ENCODE data around the gene MACROD1. TPM values are rescaled to one million over a fixed set of nuclear protein-coding genes. Genes with fewer than 3 reads are reported as not detected.

MACROD1 gene, protein sequence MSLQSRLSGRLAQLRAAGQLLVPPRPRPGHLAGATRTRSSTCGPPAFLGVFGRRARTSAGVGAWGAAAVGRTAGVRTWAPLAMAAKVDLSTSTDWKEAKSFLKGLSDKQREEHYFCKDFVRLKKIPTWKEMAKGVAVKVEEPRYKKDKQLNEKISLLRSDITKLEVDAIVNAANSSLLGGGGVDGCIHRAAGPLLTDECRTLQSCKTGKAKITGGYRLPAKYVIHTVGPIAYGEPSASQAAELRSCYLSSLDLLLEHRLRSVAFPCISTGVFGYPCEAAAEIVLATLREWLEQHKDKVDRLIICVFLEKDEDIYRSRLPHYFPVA
- polyA plus RNA-seq, result 100 to 1,000 TPM in 1 of 4 donors, 10 to 100 TPM in 3; 13.1 to 137 (median 17.8) TPM
- long read RNA-seq, donor 1, transcript MACROD1-201 (11 exons, 1,205 nt), result major isoform, 17 of 17 reads
- long read RNA-seq, donor 1, partial matches to known transcripts, result 0 of 17 reads
- long read RNA-seq, donor 1, other reads (novel, unspliced or antisense), result 0 of 17 reads
- long read RNA-seq, donor 2, result 0 reads
- long read RNA-seq, donor 3, partial matches to known transcripts, result 0 of 4 reads
- long read RNA-seq, donor 3, other reads (novel, unspliced or antisense), result 0 of 4 reads
- long read RNA-seq, donor 4, result 0 reads
- long read RNA-seq, donor 5, partial matches to known transcripts, result 95 of 139 reads
- long read RNA-seq, donor 5, other reads (novel, unspliced or antisense), result 41 of 139 reads
- long read RNA-seq, donor 6, partial matches to known transcripts, result 95 of 150 reads
- long read RNA-seq, donor 6, other reads (novel, unspliced or antisense), result 53 of 150 reads
- long read RNA-seq, donor 7, result 0 reads
- long read RNA-seq, donor 8, partial matches to known transcripts, result 0 of 2 reads
- long read RNA-seq, donor 8, other reads (novel, unspliced or antisense), result 0 of 2 reads
- long read RNA-seq, donor 9, partial matches to known transcripts, result 0 of 3 reads
- long read RNA-seq, donor 9, other reads (novel, unspliced or antisense), result 0 of 3 reads
- long read RNA-seq, donor 10, partial matches to known transcripts, result 86 of 139 reads
- long read RNA-seq, donor 10, other reads (novel, unspliced or antisense), result 49 of 139 reads

DNA sequence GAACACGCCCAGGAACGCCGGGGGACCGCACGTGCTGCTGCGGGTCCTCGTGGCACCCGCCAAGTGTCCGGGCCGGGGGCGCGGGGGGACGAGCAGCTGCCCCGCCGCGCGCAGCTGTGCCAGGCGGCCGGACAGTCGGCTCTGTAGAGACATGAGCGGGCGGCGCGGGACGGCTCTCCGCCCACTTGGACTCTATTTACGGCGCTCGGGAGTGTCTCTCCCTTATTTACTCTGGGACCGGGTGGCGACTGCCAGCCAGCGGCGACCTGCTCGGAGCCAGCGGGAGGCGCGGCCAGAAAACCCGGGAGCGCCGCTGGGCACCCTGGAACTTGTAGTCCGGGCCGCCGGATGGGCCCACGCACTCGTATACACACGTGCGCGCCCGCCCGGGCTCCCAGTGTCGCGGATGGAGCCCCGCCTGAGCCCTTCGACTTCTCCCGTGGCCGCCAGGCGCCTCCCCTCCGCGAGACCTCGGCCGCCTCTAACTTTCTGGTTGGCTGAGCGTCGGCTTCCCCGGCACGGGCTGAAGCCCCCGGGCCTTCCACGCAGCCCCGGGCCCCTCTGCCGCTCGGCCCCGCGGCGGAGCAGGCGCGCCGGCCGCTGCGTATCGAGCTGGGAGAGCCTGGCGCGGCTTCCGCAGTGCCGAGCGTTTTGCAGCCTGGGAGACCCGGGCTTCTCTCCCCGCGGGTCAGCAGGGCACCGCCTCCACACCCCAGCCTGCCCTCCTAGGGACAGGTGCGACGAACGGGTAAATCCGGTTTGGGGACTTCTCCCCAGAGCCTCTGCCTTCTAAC is at the start of gene MACROD1:
Gene MACROD1 (minus strand): TSS at position 272 of the 794 bp plus-strand sequence. CDS start 119 bp downstream, at position 153.
- H3K4me1 ChIP-seq (ENCODE audit: control insufficient read depth in 3 of 3, insufficient read depth in 2 of 3, low read depth in 1 of 3, low read length in 2 of 3), result peaks cover 0 to 12% (median 0%) of the 10 kb centered on the region in 3 donors
- H3K27me3 ChIP-seq (ENCODE audit: control insufficient read depth in 3 of 3, insufficient read depth in 3 of 3, low read length in 3 of 3), result no peaks in the 10 kb centered on the region
- H3K36me3 ChIP-seq (ENCODE audit: control insufficient read depth in 3 of 3, insufficient read depth in 2 of 3, low read depth in 1 of 3, low read length in 3 of 3), result peaks cover 0 to 2% (median 0%) of the 10 kb centered on the region in 3 donors
- DNase-seq (peak; percentile 90 to 93), FAIRE-seq (no peak)
- peak within 1 kb of the TSS; percentile 63 to 76 (median 76) for H3K4me3 ChIP-seq (ENCODE audit: low read depth in 1 of 3, low read length in 3 of 3)
- WGBS, 3 donors, result 1% methylated on average over 80 to 92 of the region's 92 CpGs
- H3K9me3 ChIP-seq (ENCODE audit: control insufficient read depth in 2 of 2, insufficient read depth in 1 of 2, low read depth in 1 of 2, low read length in 1 of 2), result peaks cover 0 to 3% of the 10 kb centered on the region in 2 donors
- peak within 1 kb of the TSS in 2 of 3 donors; percentile 44 to 85 for H3K27ac ChIP-seq (ENCODE audit: low read depth in 1 of 3, low read length in 2 of 3)

DNA sequence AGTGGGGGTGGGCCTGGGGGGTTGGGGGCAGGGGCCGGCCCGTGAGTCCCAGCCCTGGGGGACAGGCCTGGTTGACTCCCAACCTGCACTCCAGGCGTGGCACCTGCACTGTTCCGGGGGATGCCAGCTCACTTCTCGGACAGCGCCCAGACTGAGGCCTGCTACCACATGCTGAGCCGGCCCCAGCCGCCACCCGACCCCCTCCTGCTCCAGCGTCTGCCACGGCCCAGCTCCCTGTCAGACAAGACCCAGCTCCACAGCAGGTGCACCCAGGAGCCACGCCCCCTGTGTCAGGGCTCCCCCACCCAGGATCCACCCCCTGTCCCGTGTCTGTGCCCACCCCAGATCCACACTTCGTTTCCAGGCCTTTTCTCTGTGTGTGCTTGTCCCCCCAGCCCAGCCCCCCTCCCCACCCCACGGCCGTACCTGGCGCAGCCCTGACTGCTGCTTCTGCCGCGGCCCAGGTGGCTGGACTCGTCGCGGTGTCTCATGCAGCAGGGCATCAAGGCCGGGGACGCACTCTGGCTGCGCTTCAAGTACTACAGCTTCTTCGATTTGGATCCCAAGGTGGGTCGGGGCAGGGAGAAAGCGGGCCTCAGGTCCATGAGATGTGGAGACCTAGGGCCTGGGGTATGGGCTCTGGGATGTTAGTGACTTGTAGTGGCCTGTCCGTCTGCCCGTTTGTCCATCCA is 45.4 kb upstream of the MACROD1 start:
- H3K4me3 ChIP-seq (ENCODE audit: low read depth in 1 of 3, low read length in 3 of 3), result no peak overlapping the region
- peaks cover 0 to 18% (median 0%) of the 10 kb centered on the region in 3 donors for H3K4me1 ChIP-seq (ENCODE audit: control insufficient read depth in 3 of 3, insufficient read depth in 2 of 3, low read depth in 1 of 3, low read length in 2 of 3)
- no peak overlapping the region for H3K27ac ChIP-seq (ENCODE audit: low read depth in 1 of 3, low read length in 2 of 3)
- FAIRE-seq (no peak), DNase-seq (no peak)
- H3K27me3 ChIP-seq (ENCODE audit: control insufficient read depth in 3 of 3, insufficient read depth in 3 of 3, low read length in 3 of 3), result no peaks in the 10 kb centered on the region
- H3K36me3 ChIP-seq (ENCODE audit: control insufficient read depth in 3 of 3, insufficient read depth in 2 of 3, low read depth in 1 of 3, low read length in 3 of 3), result peaks cover 2 to 69% (median 4%) of the 10 kb centered on the region in 3 donors
- no peaks in the 10 kb centered on the region for H3K9me3 ChIP-seq (ENCODE audit: control insufficient read depth in 2 of 2, insufficient read depth in 1 of 2, low read depth in 1 of 2, low read length in 1 of 2)
- WGBS, 3 donors, result 83 to 86% (median 85%) methylated on average over 23 to 30 of the region's 30 CpGs

DNA sequence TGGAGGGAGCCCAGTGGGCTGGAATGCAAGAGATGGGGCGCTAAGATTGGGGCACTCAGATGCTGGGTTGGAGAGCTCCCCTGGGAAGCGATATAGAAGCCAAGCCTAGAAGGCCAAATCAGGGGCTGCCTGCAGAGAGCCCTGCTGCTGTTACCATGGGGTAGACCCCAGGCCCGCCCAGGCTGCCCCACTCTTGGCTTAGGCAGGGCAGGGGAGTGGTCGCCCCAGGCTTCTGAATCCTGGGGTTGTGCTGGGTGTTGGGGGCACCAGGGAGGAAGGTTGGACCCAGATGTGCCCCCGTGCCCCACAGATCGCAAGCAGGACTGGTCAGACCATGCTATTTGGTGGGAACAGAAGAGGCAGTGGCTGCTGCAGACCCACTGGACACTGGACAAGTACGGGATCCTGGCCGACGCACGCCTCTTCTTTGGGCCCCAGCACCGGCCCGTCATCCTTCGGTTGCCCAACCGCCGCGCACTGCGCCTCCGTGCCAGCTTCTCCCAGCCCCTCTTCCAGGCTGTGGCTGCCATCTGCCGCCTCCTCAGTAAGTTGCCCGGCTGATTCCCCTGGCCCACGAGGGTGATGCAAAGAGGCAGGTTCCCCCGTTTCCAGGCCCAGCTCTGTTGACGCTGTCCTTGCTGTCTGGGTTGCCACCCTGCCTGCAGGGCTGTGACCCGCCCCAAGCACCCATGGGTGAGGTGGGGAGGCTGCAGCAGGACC is 44.5 kb upstream of the MACROD1 start:
- Histone ChIP-seq H3K27ac (ENCODE audit: low read depth in 1 of 3, low read length in 2 of 3) (no peak overlapping the region), H3K27me3 (ENCODE audit: control insufficient read depth in 3 of 3, insufficient read depth in 3 of 3, low read length in 3 of 3) (no peaks in the 10 kb centered on the region), H3K9me3 (ENCODE audit: control insufficient read depth in 2 of 2, insufficient read depth in 1 of 2, low read depth in 1 of 2, low read length in 1 of 2) (no peaks in the 10 kb centered on the region), H3K4me3 (ENCODE audit: low read depth in 1 of 3, low read length in 3 of 3) (no peak overlapping the region), H3K36me3 (ENCODE audit: control insufficient read depth in 3 of 3, insufficient read depth in 2 of 3, low read depth in 1 of 3, low read length in 3 of 3) (peaks cover 2 to 74% (median 4%) of the 10 kb centered on the region in 3 donors), H3K4me1 (ENCODE audit: control insufficient read depth in 3 of 3, insufficient read depth in 2 of 3, low read depth in 1 of 3, low read length in 2 of 3) (peaks cover 0 to 27% (median 0%) of the 10 kb centered on the region in 3 donors)
- WGBS, 3 donors, result 94 to 95% (median 95%) methylated on average over 19 to 24 of the region's 24 CpGs
- FAIRE-seq, result no peak
- no peak for DNase-seq

DNA sequence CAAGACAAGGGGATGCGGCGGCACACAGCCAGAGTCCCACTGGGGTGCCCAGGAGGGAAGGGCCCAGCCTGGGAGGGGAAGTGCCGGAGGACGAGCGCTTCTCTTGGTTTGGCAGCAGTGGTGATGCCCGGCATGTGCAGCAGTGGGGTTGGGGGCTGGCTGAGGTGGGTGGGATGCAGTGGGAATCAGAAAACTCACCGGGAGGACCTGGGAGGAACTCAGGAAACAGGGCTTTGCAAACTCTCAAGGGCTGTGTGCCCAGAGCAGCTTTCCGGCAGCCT is 43.6 kb upstream of the MACROD1 start:
- Histone ChIP-seq H3K27ac (ENCODE audit: low read depth in 1 of 3, low read length in 2 of 3) (no peak overlapping the region), H3K4me3 (ENCODE audit: low read depth in 1 of 3, low read length in 3 of 3) (no peak overlapping the region), H3K27me3 (ENCODE audit: control insufficient read depth in 3 of 3, insufficient read depth in 3 of 3, low read length in 3 of 3) (no peaks in the 10 kb centered on the region), H3K36me3 (ENCODE audit: control insufficient read depth in 3 of 3, insufficient read depth in 2 of 3, low read depth in 1 of 3, low read length in 3 of 3) (peaks cover 2 to 78% (median 3%) of the 10 kb centered on the region in 3 donors), H3K9me3 (ENCODE audit: control insufficient read depth in 2 of 2, insufficient read depth in 1 of 2, low read depth in 1 of 2, low read length in 1 of 2) (no peaks in the 10 kb centered on the region), H3K4me1 (ENCODE audit: control insufficient read depth in 3 of 3, insufficient read depth in 2 of 3, low read depth in 1 of 3, low read length in 2 of 3) (peaks cover 0 to 32% (median 0%) of the 10 kb centered on the region in 3 donors)
- no peak for FAIRE-seq
- 91 to 97% (median 92%) methylated on average over 8 of the region's 8 CpGs for WGBS, 3 donors
- DNase-seq, result no peak

DNA sequence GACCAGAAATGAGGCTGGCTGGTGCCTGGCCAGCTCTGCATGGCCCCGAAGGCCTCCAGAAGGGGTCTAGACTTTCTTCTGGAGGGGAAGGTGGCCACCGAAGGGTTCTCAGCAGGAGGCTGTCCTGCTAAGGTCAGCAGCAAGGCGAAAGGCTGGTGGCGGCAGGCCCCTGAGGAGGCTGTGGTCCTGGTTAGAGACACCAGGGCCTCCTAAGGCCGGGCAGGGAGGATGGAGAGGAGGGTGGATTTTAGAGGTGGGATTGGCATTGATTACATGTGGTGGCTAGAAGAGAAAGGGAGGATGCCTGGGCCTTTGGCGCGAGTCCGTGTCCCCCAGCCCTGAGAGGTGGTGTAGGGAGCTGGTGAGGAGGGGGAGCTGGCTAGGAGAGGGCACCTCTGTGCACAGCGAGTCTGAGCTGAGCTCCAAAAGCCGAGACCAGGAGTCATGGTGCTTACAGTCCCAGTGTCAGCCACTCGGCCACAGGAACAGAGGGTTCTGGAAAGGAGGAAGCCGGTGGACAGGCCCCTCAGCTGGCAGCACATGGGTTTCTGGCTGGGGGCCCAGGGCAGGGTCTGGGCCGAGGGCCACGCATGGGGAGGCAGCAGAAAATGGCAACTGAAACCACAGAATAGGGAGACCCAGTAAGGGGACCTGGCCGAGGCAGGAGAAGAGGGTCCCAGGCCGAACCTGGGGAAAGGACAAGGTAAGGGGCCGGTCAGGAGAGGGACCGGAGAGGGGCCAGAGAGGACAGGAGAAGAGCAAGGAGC is 43.1 kb upstream of the MACROD1 start:
- no peak overlapping the region for H3K4me3 ChIP-seq (ENCODE audit: low read depth in 1 of 3, low read length in 3 of 3)
- 87 to 95% (median 88%) methylated on average over 18 of the region's 18 CpGs for WGBS, 3 donors
- DNase-seq (no peak), FAIRE-seq (no peak)
- peaks cover 2 to 83% (median 3%) of the 10 kb centered on the region in 3 donors for H3K36me3 ChIP-seq (ENCODE audit: control insufficient read depth in 3 of 3, insufficient read depth in 2 of 3, low read depth in 1 of 3, low read length in 3 of 3)
- H3K27me3 ChIP-seq (ENCODE audit: control insufficient read depth in 3 of 3, insufficient read depth in 3 of 3, low read length in 3 of 3), result no peaks in the 10 kb centered on the region
- peak overlapping the region in 1 of 3 donors; percentile 71 for H3K27ac ChIP-seq (ENCODE audit: low read depth in 1 of 3, low read length in 2 of 3)
- H3K9me3 ChIP-seq (ENCODE audit: control insufficient read depth in 2 of 2, insufficient read depth in 1 of 2, low read depth in 1 of 2, low read length in 1 of 2), result no peaks in the 10 kb centered on the region
- peaks cover 0 to 37% (median 0%) of the 10 kb centered on the region in 3 donors for H3K4me1 ChIP-seq (ENCODE audit: control insufficient read depth in 3 of 3, insufficient read depth in 2 of 3, low read depth in 1 of 3, low read length in 2 of 3)

DNA sequence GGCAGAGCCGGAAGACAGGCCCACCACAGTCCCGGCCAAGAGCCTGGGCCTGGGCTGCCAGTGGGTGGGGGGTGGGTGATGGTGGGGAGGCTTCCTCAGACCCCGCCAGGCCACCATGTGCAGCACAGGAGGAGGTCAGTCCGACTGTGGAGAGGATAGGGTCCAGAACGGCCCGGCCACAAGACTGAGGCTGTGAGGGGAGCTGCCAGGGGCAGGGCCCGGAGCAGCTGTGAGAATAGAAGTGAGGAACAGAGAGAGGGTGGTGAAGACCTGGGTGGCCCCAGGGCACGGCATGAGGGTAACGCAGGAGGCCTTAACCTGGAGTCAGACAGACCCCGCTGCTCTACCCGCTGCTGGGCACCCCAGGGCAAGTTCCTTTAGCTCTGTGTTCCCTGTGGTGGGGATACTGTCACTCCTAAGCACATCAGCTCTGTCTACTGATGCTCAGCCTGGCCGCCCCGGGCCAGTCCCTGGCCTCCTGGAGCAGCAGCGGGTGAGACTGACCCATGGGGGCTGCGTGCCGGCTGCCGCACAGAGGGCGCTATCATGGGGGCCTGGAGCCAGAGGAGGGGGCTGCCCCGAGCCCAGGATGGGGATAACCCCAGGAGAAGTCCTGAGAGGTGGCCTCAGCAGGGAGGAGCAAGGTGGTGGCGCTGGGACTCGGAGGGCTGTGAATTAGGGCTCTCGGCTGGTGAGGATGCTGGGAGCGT is 42.3 kb upstream of the MACROD1 start:
- Histone ChIP-seq H3K9me3 (ENCODE audit: control insufficient read depth in 2 of 2, insufficient read depth in 1 of 2, low read depth in 1 of 2, low read length in 1 of 2) (no peaks in the 10 kb centered on the region), H3K27ac (ENCODE audit: low read depth in 1 of 3, low read length in 2 of 3) (peak overlapping the region; percentile 27 to 82 (median 71)), H3K27me3 (ENCODE audit: control insufficient read depth in 3 of 3, insufficient read depth in 3 of 3, low read length in 3 of 3) (no peaks in the 10 kb centered on the region), H3K4me1 (ENCODE audit: control insufficient read depth in 3 of 3, insufficient read depth in 2 of 3, low read depth in 1 of 3, low read length in 2 of 3) (peaks cover 0 to 38% (median 0%) of the 10 kb centered on the region in 3 donors), H3K36me3 (ENCODE audit: control insufficient read depth in 3 of 3, insufficient read depth in 2 of 3, low read depth in 1 of 3, low read length in 3 of 3) (peaks cover 2 to 90% (median 5%) of the 10 kb centered on the region in 3 donors), H3K4me3 (ENCODE audit: low read depth in 1 of 3, low read length in 3 of 3) (peak overlapping the region in 1 of 3 donors; percentile 12)
- WGBS, 3 donors, result 74 to 89% (median 74%) methylated on average over 23 of the region's 23 CpGs
- FAIRE-seq, result no peak
- DNase-seq, result no peak
